HG02973 (cell line): ENCODE results near the gene SEC14L3.
A peak's percentile ranks its signal among the peaks of the same experiment; 100 is the strongest.

Experiments used
- ATAC-seq: cut with Tn5 transposase; IDR thresholded peaks from one replicate; pipeline ENCODE4 v1.9.1; 2021; ENCODE audit warnings: moderate library complexity; ENCODE audit not compliant: unreplicated experiment

Gene SEC14L3

GRCh38 chr22:30423959-30424533 lies 47.8 kb downstream of the SEC14L3 start:
- peak; percentile 81 for ATAC-seq

GRCh38 chr22:30423301-30423958 lies 48.4 kb downstream of the SEC14L3 start:
- ATAC-seq, result peak; percentile 21

- ATAC-seq, result no peak
Measured at GRCh38 chr22:30422481-30423300, 49.1 kb downstream of the SEC14L3 start.

GRCh38 chr22:30421695-30422480 lies 49.9 kb downstream of the SEC14L3 start:
- no peak for ATAC-seq

DNA sequence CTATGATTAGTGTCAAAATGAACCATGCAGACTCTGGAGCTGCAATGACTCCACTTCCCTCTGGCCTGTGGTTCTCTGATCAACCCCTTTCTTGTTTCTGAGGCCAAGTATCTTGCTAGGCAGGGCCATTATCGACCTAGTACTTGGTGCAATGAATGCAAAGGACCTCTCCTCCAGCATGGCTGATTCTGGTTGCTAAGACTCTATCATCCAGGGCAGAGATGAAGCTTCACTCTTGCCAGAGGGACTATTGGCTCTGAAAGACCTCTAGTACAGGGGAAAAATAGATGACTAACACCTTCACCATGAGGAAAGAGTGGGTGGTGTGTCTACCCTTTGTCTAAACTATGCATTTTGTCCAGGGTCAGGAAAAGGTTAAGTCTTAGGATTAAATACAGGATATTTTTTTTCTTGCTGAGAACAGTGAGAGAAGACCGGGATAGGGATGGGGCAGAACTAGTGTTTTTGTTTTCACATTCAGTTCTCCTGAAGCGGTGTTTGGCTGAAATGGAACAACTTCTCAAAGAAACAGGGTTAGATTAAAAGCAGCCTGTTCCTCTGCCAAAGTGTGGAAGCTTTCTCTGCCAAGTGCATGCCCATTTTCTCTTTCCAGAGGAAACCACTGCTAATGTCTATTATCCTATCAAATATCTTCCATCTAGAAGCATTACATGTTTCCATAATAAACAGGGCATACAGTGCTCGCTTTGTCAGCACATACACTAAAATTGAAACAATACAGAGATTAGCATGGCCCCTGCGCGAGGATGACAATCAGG lies 51.3 kb downstream of the SEC14L3 start:
- ATAC-seq, result no peak

GRCh38 chr22:30416837-30417236 lies 55.0 kb downstream of the SEC14L3 start:
- no peak for ATAC-seq

DNA sequence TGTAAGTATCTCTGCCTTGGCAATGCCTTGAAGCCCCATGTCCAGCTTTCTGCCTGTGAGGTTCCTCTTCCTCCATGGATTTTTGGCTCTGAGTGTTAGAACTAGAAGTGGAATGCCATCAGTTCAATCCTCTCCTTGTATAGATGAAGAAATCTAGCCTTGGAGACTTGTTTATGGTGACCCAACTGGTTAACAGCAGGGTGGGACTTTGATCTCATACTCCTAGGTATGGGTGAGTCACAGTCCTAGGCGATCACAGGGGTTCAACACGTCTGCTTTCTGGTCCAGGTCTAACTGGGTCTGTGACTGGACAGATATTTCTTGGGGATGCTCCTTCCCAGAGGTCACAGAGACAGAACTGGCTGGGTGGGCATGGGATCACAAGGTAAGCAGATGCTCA lies 55.4 kb downstream of the SEC14L3 start:
- no peak for ATAC-seq

DNA sequence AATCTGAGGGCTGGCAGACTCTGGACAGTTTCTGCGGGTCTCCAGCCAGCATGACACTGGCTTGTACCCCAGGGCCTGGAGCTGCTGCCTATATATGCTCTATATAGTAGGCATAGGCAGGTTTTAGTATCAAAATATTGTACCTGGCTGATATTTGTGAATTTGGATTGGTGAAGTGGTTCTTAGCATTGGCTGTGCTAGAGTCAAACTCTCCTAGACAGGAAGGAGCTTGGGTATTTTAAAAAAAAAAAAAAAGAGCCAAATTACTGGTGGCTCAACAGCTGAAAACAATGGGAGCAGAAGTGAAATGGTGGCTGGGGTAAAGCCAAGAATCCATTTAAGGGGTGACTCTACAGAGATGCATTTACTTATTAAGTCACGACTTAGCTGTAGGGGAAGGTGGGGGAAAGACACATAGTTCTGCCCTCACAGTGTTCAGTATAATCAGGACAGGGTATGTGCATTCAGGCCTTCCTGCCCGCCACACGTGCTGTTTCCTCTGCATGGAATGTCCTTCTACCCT lies 57.2 kb downstream of the SEC14L3 start:
- ATAC-seq, result no peak

- no peak for ATAC-seq
Measured at GRCh38 chr22:30413745-30414524, 57.9 kb downstream of the SEC14L3 start.

GRCh38 chr22:30413001-30413400 lies 58.8 kb downstream of the SEC14L3 start:
- ATAC-seq, result no peak

GRCh38 chr22:30411780-30412179 lies 60.0 kb downstream of the SEC14L3 start:
- no peak for ATAC-seq
